IgD-negative memory B cell (primary cell): ENCODE results near the gene SND1. TPM values are rescaled to one million over a fixed set of nuclear protein-coding genes. Genes with fewer than 3 reads are reported as not detected.

ENCODE experiments used
- H3K27ac Mint-ChIP-seq, 3 donors: one replicate each; pipeline ENCODE4 v1.8.0; 2020 to 2022; ENCODE audit warnings: mild to moderate bottlenecking in 3 of 3, mixed read lengths in 3 of 3, moderate library complexity in 1 of 3
- H3K27me3 Mint-ChIP-seq: one replicate; pipeline ENCODE4 v1.8.0; 2021; ENCODE audit warnings: mixed read lengths
- H3K36me3 Mint-ChIP-seq: one replicate; pipeline ENCODE4 v1.8.0; 2020; ENCODE audit warnings: mild to moderate bottlenecking, mixed read lengths
- H3K4me1 Mint-ChIP-seq, 3 donors: one replicate each; pipeline ENCODE4 v1.8.0; 2020 to 2022; ENCODE audit warnings: mixed read lengths in 3 of 3, mild to moderate bottlenecking in 1 of 3
- H3K4me3 Mint-ChIP-seq, 4 donors: one replicate each; pipeline ENCODE4 v1.8.0; 2020 to 2022; ENCODE audit warnings: mild to moderate bottlenecking in 4 of 4, mixed read lengths in 4 of 4, moderate library complexity in 3 of 4
- H3K9me3 Mint-ChIP-seq, 3 donors: one replicate each; pipeline ENCODE4 v1.8.0; 2020 to 2021; ENCODE audit warnings: mixed read lengths in 3 of 3, mild to moderate bottlenecking in 1 of 3
- polyA plus RNA-seq: library from polyadenylated mRNA; unstranded; fragments of 300-500 nt; fragmentation: Illumina TruSeq; gene quantifications from one replicate; pipeline ENCODE4 v1.2.3, GENCODE V29; 2021

SND1 gene
- 138 TPM for polyA plus RNA-seq

DNA sequence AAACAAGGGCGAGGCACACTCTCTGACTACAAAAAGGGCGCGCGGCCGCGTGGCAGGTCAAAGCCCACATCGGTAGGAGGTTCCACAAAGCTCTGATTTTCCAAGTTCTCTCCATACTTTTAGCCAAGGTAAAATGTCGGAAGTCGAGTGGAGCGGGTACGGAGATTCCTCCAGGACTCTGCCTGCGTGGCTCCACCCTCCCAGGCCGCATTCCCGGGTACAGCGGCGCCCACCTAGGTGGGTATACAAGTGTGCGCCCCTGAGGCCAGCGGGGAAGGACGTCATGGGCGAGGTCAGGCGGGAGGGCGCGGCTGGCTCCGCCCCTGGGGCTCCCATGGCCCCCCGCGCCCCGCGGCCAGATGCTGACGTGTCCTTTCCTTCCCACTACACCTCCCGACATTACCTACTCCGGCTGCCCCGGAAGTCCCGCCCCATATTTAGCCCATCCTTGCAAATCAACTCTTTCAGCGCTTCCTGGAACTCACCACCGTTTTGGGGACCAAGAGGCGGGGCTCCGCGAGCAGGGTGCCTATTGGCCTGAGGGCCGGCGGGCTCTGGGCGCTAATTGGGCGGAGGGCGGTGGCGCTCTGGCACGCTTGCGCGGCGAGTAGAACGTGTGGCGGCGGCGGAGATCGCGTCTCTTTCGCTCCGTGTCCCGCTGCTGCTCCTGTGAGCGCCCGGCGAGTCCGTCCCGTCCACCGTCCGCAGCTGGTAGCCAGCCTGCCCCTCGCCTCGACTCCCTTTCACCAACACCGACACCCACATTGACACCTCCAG, at the start of gene SND1:
TSS of gene SND1 (plus strand) at position 639 of the 777 bp plus-strand sequence. CDS start 180 bp downstream, outside the sequence.
- peak within 1 kb of the TSS in 2 of 4 donors; percentile 97 to 98 for H3K4me3 Mint-ChIP-seq
- peaks cover 33 to 40% (median 38%) of the 10 kb centered on the region in 3 donors for H3K4me1 Mint-ChIP-seq
- no peak within 1 kb of the TSS for H3K27ac Mint-ChIP-seq

DNA sequence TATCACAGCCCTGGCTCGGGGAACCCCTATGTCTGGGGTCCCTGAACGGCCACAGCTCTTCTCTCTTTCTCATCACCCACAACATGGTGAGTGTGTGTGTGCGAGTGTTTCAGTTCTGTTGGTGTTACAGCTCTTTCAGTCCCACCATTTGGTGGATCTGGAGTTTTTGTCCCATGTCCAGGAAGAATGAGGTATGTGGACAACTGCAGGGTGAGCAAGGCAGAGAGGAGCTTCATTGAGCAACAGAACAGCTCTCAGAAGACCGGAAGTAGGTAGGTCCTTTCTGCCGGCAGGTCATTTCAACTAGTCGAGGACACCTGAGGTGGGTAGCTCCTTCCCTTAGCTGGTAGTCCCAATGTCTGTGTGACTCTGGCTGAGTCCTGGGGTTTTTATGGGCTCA, 43.5 kb upstream of the SND1 start:
- peaks cover 2% of the 10 kb centered on the region for H3K36me3 Mint-ChIP-seq
- no peak overlapping the region for H3K4me3 Mint-ChIP-seq
- H3K27me3 Mint-ChIP-seq, result peaks cover 5% of the 10 kb centered on the region
- no peak overlapping the region for H3K27ac Mint-ChIP-seq
- no peaks in the 10 kb centered on the region for H3K4me1 Mint-ChIP-seq
- peaks cover 3 to 7% (median 4%) of the 10 kb centered on the region in 3 donors for H3K9me3 Mint-ChIP-seq

More for the DNA sequence above, at the start of gene SND1:
- no peaks in the 10 kb centered on the region for H3K9me3 Mint-ChIP-seq
- H3K27me3 Mint-ChIP-seq, result no peaks in the 10 kb centered on the region
- no peaks in the 10 kb centered on the region for H3K36me3 Mint-ChIP-seq

- peaks cover 3 to 4% (median 4%) of the 10 kb centered on the region in 3 donors for H3K9me3 Mint-ChIP-seq
- H3K4me3 Mint-ChIP-seq, result no peak overlapping the region
- peaks cover 2% of the 10 kb centered on the region for H3K36me3 Mint-ChIP-seq
- H3K4me1 Mint-ChIP-seq, result no peaks in the 10 kb centered on the region
- H3K27me3 Mint-ChIP-seq, result peaks cover 10% of the 10 kb centered on the region
- no peak overlapping the region for H3K27ac Mint-ChIP-seq
Observed at GRCh38 chr7:127609297-127609696, 42.7 kb upstream of the SND1 start.

GRCh38 chr7:127612263-127612662, 39.7 kb upstream of the SND1 start:
- peaks cover 3 to 4% (median 3%) of the 10 kb centered on the region in 3 donors for H3K9me3 Mint-ChIP-seq
- no peak overlapping the region for H3K4me3 Mint-ChIP-seq
- H3K36me3 Mint-ChIP-seq, result peaks cover 2% of the 10 kb centered on the region
- peak overlapping the region in 1 of 3 donors; percentile 88 for H3K27ac Mint-ChIP-seq
- no peaks in the 10 kb centered on the region for H3K4me1 Mint-ChIP-seq
- H3K27me3 Mint-ChIP-seq, result peaks cover 16% of the 10 kb centered on the region

GRCh38 chr7:127616724-127617123, 35.3 kb upstream of the SND1 start:
- Mint-ChIP-seq H3K4me1 (peaks cover 0 to 5% (median 0%) of the 10 kb centered on the region in 3 donors), H3K4me3 (no peak overlapping the region), H3K27ac (no peak overlapping the region)

DNA sequence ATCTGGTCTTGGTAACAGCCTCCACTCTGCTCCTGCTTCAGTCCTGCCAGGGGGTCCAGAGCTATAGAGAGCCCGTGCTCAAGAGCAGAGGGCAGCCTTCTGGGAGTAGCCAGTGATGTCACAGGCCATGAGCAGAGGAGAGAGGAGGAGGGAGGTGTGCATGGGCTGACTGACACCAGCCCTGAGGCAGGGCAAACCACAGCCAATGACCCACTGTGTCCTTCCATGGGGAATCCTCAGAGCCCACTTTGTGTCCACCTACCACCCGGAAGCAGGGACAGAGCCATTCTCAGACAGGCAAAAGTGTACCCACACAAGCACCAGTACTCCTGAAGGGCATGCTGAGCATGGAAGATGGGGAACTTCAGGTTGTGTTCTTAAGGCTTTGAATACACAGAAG, 34.0 kb upstream of the SND1 start, which contains the start of gene PAX4:
TSS of gene PAX4 (minus strand) at position 101 of the 400 bp plus-strand sequence. CDS start 2,214 bp downstream, outside the sequence.
- H3K36me3 Mint-ChIP-seq, result no peaks in the 10 kb centered on the region
- no peaks in the 10 kb centered on the region for H3K9me3 Mint-ChIP-seq
- no peak within 1 kb of the TSS for H3K27ac Mint-ChIP-seq
- H3K27me3 Mint-ChIP-seq, result peaks cover 52% of the 10 kb centered on the region
- peaks cover 0 to 5% (median 0%) of the 10 kb centered on the region in 3 donors for H3K4me1 Mint-ChIP-seq
- no peak within 1 kb of the TSS for H3K4me3 Mint-ChIP-seq

More at GRCh38 chr7:127616724-127617123, 35.3 kb upstream of the SND1 start:
- Mint-ChIP-seq H3K36me3 (peaks cover 2% of the 10 kb centered on the region), H3K9me3 (peaks cover 0 to 1% (median 0%) of the 10 kb centered on the region in 3 donors), H3K27me3 (peaks cover 51% of the 10 kb centered on the region)

- peaks cover 0 to 5% (median 0%) of the 10 kb centered on the region in 3 donors for H3K4me1 Mint-ChIP-seq
- H3K9me3 Mint-ChIP-seq, result no peaks in the 10 kb centered on the region
- H3K36me3 Mint-ChIP-seq, result no peaks in the 10 kb centered on the region
- peaks cover 49% of the 10 kb centered on the region for H3K27me3 Mint-ChIP-seq
- no peak overlapping the region for H3K4me3 Mint-ChIP-seq
- H3K27ac Mint-ChIP-seq, result no peak overlapping the region
Observed at GRCh38 chr7:127618775-127619174, 33.2 kb upstream of the SND1 start.

- Mint-ChIP-seq H3K27me3 (peaks cover 46% of the 10 kb centered on the region), H3K36me3 (no peaks in the 10 kb centered on the region), H3K9me3 (no peaks in the 10 kb centered on the region), H3K4me1 (peaks cover 0 to 5% (median 0%) of the 10 kb centered on the region in 3 donors), H3K27ac (no peak overlapping the region), H3K4me3 (no peak overlapping the region)
Observed at GRCh38 chr7:127619681-127620405, 32.2 kb upstream of the SND1 start.

- H3K36me3 Mint-ChIP-seq, result no peaks in the 10 kb centered on the region
- peaks cover 0 to 5% (median 0%) of the 10 kb centered on the region in 3 donors for H3K4me1 Mint-ChIP-seq
- H3K4me3 Mint-ChIP-seq, result peak overlapping the region in 1 of 4 donors; percentile 56
- H3K27ac Mint-ChIP-seq, result no peak overlapping the region
- no peaks in the 10 kb centered on the region for H3K9me3 Mint-ChIP-seq
- peaks cover 42% of the 10 kb centered on the region for H3K27me3 Mint-ChIP-seq
Observed at GRCh38 chr7:127620406-127621233, 31.4 kb upstream of the SND1 start.

DNA sequence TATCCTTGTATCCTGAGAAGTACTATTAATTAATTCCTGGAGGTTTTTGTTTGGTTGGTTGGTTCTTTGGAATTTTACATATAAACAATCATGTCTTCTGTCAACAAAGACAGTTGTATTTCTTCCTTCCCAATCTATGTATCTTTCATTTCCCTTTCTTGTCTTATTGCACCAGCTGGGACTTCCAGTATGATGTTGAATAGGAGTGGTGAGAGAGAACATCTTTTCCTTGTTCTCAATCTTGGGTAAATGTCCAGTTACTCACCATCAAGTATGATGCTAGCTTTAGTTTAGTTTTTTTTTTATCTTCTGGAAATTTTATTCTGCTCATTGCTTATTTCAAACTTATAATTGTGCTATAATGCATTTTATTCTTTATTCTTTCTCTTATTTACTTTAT, 26.7 kb upstream of the SND1 start:
- Mint-ChIP-seq H3K27me3 (peaks cover 20% of the 10 kb centered on the region), H3K4me1 (peaks cover 0 to 5% (median 0%) of the 10 kb centered on the region in 3 donors), H3K27ac (no peak overlapping the region), H3K36me3 (no peaks in the 10 kb centered on the region), H3K4me3 (no peak overlapping the region), H3K9me3 (no peaks in the 10 kb centered on the region)

DNA sequence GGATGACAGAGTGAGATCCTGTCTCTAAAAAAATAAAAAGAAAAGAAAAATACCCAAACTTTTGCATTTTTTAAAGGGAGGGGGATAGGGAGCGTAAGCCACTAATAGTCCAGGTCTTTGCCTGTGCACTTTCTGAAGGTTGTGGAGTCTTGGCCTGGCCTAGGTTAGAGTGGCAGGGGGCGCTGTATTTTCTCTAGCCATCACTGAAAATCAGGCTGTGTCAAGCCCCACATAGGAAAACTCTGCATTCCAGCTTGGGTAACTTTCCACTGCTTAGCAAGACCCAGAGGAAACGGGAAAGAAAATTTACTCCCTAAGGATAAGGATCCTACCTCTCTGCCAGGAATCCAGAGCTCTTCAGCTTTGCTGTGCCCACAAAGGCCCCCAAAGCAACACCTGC, 23.5 kb upstream of the SND1 start:
- Mint-ChIP-seq H3K4me3 (no peak overlapping the region), H3K27ac (no peak overlapping the region)

DNA sequence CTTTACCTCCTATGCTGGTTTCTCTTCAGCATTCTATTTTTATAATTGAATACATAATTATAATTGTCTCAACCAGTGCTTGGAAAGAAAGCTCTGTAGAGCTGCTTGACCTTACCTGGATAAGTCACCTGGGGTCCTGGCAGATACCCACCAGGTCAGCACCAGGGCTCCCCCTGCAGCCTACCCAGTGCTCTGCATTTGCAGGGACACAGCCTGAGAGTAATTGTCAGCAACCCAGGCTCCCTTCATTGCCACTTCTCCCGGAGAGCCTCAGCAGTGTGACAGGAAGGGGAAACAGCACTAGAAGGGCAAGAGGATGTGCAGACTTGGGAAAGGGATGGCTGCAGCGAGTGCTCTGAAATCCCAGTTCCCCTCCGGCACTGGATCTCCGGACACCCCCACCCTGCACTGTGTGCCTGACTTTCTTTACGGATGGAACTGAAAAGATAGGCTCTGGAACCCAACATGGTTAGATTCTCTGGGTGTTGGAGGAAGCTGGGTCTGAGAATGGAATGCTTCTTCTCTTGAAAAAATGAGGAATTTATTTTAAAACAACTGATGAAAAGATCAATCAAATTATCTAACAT, 22.6 kb upstream of the SND1 start:
- peaks cover 2% of the 10 kb centered on the region for H3K36me3 Mint-ChIP-seq
- H3K9me3 Mint-ChIP-seq, result peaks cover 0 to 3% (median 1%) of the 10 kb centered on the region in 3 donors
- H3K4me1 Mint-ChIP-seq, result peaks cover 0 to 4% (median 0%) of the 10 kb centered on the region in 3 donors
- H3K27me3 Mint-ChIP-seq, result peaks cover 20% of the 10 kb centered on the region
- H3K4me3 Mint-ChIP-seq, result no peak overlapping the region
- H3K27ac Mint-ChIP-seq, result no peak overlapping the region

More for the DNA sequence above, 23.5 kb upstream of the SND1 start:
- H3K27me3 Mint-ChIP-seq, result peaks cover 16% of the 10 kb centered on the region
- H3K36me3 Mint-ChIP-seq, result peaks cover 2% of the 10 kb centered on the region
- peaks cover 0 to 4% (median 0%) of the 10 kb centered on the region in 3 donors for H3K4me1 Mint-ChIP-seq
- peaks cover 0 to under 1% (median 0%) of the 10 kb centered on the region in 3 donors for H3K9me3 Mint-ChIP-seq

DNA sequence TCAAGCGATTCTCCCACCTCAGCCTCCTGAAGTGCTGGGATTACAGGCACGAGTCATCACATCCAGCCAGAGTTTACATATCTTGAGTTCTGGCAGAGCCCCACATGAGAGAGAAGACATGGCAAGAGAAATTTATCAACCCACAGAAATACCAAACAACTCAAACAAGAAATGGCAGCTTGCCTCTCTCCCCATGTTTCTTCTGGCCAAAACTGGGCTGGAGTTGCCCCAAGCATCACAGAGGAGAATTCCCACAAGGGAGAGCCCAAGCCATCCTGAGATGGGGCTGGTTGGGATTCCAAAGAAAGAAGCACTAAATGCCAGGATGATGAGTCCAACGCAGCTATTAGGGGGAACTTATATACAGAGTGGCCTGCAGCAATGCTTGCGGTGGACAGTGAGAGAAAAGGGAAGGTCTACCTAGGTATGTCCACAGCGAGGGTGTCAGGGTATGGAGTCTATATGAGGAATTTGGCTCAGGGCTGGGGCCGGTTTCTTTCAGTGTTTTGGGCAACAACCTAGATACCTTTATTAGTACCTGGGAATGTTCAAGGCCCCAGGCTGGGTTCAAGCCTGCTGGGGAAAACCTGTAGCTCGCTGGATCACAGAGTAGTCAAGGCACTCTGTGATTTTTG, 19.6 kb upstream of the SND1 start:
- Mint-ChIP-seq H3K27me3 (peaks cover 26% of the 10 kb centered on the region), H3K27ac (no peak overlapping the region), H3K4me1 (peaks cover 0 to 4% (median 0%) of the 10 kb centered on the region in 3 donors), H3K9me3 (peaks cover 0 to 3% (median 1%) of the 10 kb centered on the region in 3 donors), H3K36me3 (peaks cover 5% of the 10 kb centered on the region), H3K4me3 (no peak overlapping the region)
